IMR-90 (cell line): ENCODE data around the gene ROR2.

Experiments
- ELK1 ChIP-seq: fragments of 150-350 bp; IDR thresholded peaks from 2 replicates; pipeline ENCODE4 v1.6.1; 2016; ENCODE audit warnings: low read depth, mild to moderate bottlenecking, low read length, moderate library complexity, borderline replicate concordance
- MAZ ChIP-seq: IDR thresholded peaks from 2 replicates; pipeline ENCODE4 v1.6.1; 2012; ENCODE audit warnings: low read depth, mild to moderate bottlenecking, low read length, improper control_type of control experiment, moderate library complexity, borderline replicate concordance

DNA sequence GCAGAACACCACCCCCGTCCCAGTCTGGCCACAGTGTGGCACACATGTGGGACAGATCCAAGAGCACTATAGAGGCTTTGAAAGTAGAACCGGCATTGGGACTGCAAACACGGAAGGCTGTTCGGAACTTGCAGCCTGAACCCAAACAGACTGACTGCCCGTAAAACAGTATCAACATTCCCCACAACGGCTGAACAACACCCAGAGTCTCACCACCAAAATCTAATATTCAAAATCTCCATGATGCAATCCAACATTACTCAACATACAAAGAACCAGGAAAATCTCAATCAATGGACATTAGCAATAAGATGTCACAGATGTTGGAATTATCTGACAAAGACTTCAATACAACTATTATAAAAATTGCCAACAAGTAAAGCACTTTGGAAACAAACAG lies 82.3 kb downstream of the ROR2 start:
- no peak for TF ChIP-seq MAZ
- TF ChIP-seq ELK1: no peak
